Large intestine (tissue), 3 donors: Measurements from ENCODE around the gene SULT4A1. TPM values are rescaled to one million over a fixed set of nuclear protein-coding genes. Genes with fewer than 3 reads are reported as not detected.

Experiments used
- DNase-seq, 2 donors: peaks; one replicate each; pipeline versions ENCODE4 v3.0.0 to v3.0.0-alpha.2; 2013
- H3K27ac ChIP-seq: one replicate; pipeline ENCODE4 v1.5.1; 2013; ENCODE audit warnings: low read length
- H3K27me3 ChIP-seq: 2 replicates; pipeline ENCODE4 v1.6.1; 2013; ENCODE audit warnings: low read length; ENCODE audit not compliant: control insufficient read depth, insufficient read depth
- H3K36me3 ChIP-seq: 2 replicates; pipeline ENCODE4 v1.6.1; 2013; ENCODE audit warnings: low read length; ENCODE audit not compliant: control insufficient read depth, insufficient read depth
- H3K4me1 ChIP-seq: one replicate; pipeline ENCODE4 v1.6.1; 2013; ENCODE audit warnings: low read length; ENCODE audit not compliant: control insufficient read depth, insufficient read depth
- H3K4me3 ChIP-seq: one replicate; pipeline ENCODE4 v1.5.1; 2013; ENCODE audit warnings: low read length
- H3K9me3 ChIP-seq: one replicate; pipeline ENCODE4 v1.6.1; 2013; ENCODE audit warnings: mild to moderate bottlenecking, low read depth, low read length, moderate library complexity; ENCODE audit not compliant: control insufficient read depth
- WGBS: methylation state at CpG from one replicate; pipeline ENCODE4 v1.1.5; 2013; ENCODE audit warnings: low lambda C conversion rate; ENCODE audit not compliant: insufficient coverage; 5-methylcytosine and 5-hydroxymethylcytosine counted together
- polyA plus RNA-seq: library from polyadenylated mRNA; unstranded; fragments of 120-200 nt; gene quantifications from one replicate; pipeline ENCODE4 v1.2.1, GENCODE V29; 2013

The SULT4A1 gene
- polyA plus RNA-seq, 1 donor, result 5.0 TPM

- Histone ChIP-seq H3K27me3 (no peaks in the 10 kb centered on the region), H3K4me1 (no peaks in the 10 kb centered on the region), H3K9me3 (no peaks in the 10 kb centered on the region), H3K4me3 (no peak overlapping the region), H3K27ac (no peak overlapping the region), H3K36me3 (no peaks in the 10 kb centered on the region)
- no CpG with 5 or more reads among the region's 31 CpGs for WGBS
- DNase-seq, result no peak
These were observed 17.5 kb downstream of the SULT4A1 start for GRCh38 chr22:43844560-43845545.

GRCh38 chr22:43843783-43844530 lies 18.4 kb downstream of the SULT4A1 start:
- H3K27ac ChIP-seq, result no peak overlapping the region
- no peaks in the 10 kb centered on the region for H3K27me3 ChIP-seq
- no peaks in the 10 kb centered on the region for H3K4me1 ChIP-seq
- no peak overlapping the region for H3K4me3 ChIP-seq
- no peak for DNase-seq
- no peaks in the 10 kb centered on the region for H3K36me3 ChIP-seq
- no CpG with 5 or more reads among the region's 21 CpGs for WGBS
- no peaks in the 10 kb centered on the region for H3K9me3 ChIP-seq

- H3K4me1 ChIP-seq, result no peaks in the 10 kb centered on the region
- WGBS, result no CpG with 5 or more reads among the region's 21 CpGs
- H3K27ac ChIP-seq, result no peak overlapping the region
- H3K4me3 ChIP-seq, result no peak overlapping the region
- DNase-seq, result no peak
- H3K36me3 ChIP-seq, result no peaks in the 10 kb centered on the region
- H3K9me3 ChIP-seq, result no peaks in the 10 kb centered on the region
- H3K27me3 ChIP-seq, result no peaks in the 10 kb centered on the region
These were observed 20.6 kb downstream of the SULT4A1 start for GRCh38 chr22:43841742-43842141.

GRCh38 chr22:43840851-43841250 lies 21.5 kb downstream of the SULT4A1 start:
- H3K27me3 ChIP-seq, result no peaks in the 10 kb centered on the region
- H3K27ac ChIP-seq, result no peak overlapping the region
- DNase-seq, result no peak
- H3K4me1 ChIP-seq, result no peaks in the 10 kb centered on the region
- 83% methylated on average over 1 of the region's 16 CpGs for WGBS
- no peaks in the 10 kb centered on the region for H3K9me3 ChIP-seq
- H3K36me3 ChIP-seq, result no peaks in the 10 kb centered on the region
- no peak overlapping the region for H3K4me3 ChIP-seq

GRCh38 chr22:43840431-43840830 lies 21.9 kb downstream of the SULT4A1 start:
- Histone ChIP-seq H3K4me1 (no peaks in the 10 kb centered on the region), H3K9me3 (no peaks in the 10 kb centered on the region), H3K36me3 (no peaks in the 10 kb centered on the region), H3K27me3 (no peaks in the 10 kb centered on the region), H3K4me3 (no peak overlapping the region), H3K27ac (no peak overlapping the region)
- DNase-seq, result no peak
- no CpG with 5 or more reads among the region's 13 CpGs for WGBS

- WGBS, result no CpG with 5 or more reads among the region's 8 CpGs
- Histone ChIP-seq H3K4me3 (no peak overlapping the region), H3K9me3 (no peaks in the 10 kb centered on the region), H3K36me3 (no peaks in the 10 kb centered on the region), H3K4me1 (no peaks in the 10 kb centered on the region), H3K27me3 (no peaks in the 10 kb centered on the region), H3K27ac (no peak overlapping the region)
- no peak for DNase-seq
These were observed 22.5 kb downstream of the SULT4A1 start for GRCh38 chr22:43839781-43840180.

- H3K27me3 ChIP-seq, result no peaks in the 10 kb centered on the region
- no peak overlapping the region for H3K27ac ChIP-seq
- WGBS, result no CpG with 5 or more reads among the region's 25 CpGs
- no peaks in the 10 kb centered on the region for H3K36me3 ChIP-seq
- no peaks in the 10 kb centered on the region for H3K4me1 ChIP-seq
- no peak for DNase-seq
- no peaks in the 10 kb centered on the region for H3K9me3 ChIP-seq
- H3K4me3 ChIP-seq, result no peak overlapping the region
These were observed 23.6 kb downstream of the SULT4A1 start for GRCh38 chr22:43838571-43839307.

GRCh38 chr22:43838161-43838560 lies 24.2 kb downstream of the SULT4A1 start:
- H3K36me3 ChIP-seq, result no peaks in the 10 kb centered on the region
- H3K4me3 ChIP-seq, result no peak overlapping the region
- no CpG with 5 or more reads among the region's 10 CpGs for WGBS
- DNase-seq, result no peak
- no peaks in the 10 kb centered on the region for H3K9me3 ChIP-seq
- no peaks in the 10 kb centered on the region for H3K4me1 ChIP-seq
- H3K27me3 ChIP-seq, result no peaks in the 10 kb centered on the region
- no peak overlapping the region for H3K27ac ChIP-seq

- 90% methylated on average over 2 of the region's 9 CpGs for WGBS
- H3K9me3 ChIP-seq, result no peaks in the 10 kb centered on the region
- H3K4me1 ChIP-seq, result no peaks in the 10 kb centered on the region
- H3K4me3 ChIP-seq, result no peak overlapping the region
- H3K27ac ChIP-seq, result no peak overlapping the region
- no peaks in the 10 kb centered on the region for H3K36me3 ChIP-seq
- H3K27me3 ChIP-seq, result no peaks in the 10 kb centered on the region
- no peak for DNase-seq
These were observed 24.6 kb downstream of the SULT4A1 start for GRCh38 chr22:43837666-43838065.

- H3K27ac ChIP-seq, result no peak overlapping the region
- no peaks in the 10 kb centered on the region for H3K27me3 ChIP-seq
- no peaks in the 10 kb centered on the region for H3K36me3 ChIP-seq
- no peaks in the 10 kb centered on the region for H3K4me1 ChIP-seq
- WGBS, result 100% methylated on average over 2 of the region's 13 CpGs
- no peaks in the 10 kb centered on the region for H3K9me3 ChIP-seq
- H3K4me3 ChIP-seq, result no peak overlapping the region
- no peak for DNase-seq
These were observed 26.6 kb downstream of the SULT4A1 start for GRCh38 chr22:43835736-43836135.
